ENCODE results near the gene TNS3. TPM values are rescaled to one million over a fixed set of nuclear protein-coding genes. Genes with fewer than 3 reads are reported as not detected.
"Not testable (repeated sequence)": the region's sequence is repeated elsewhere in the genome, so short reads cannot be mapped to it uniquely, and the experiment has no call there.

TNS3 gene
- total and polyA plus RNA-seq, 4 donors, result 40.5 to 140 (median 86.7) TPM

- 91 to 93% methylated on average over 7 of the region's 7 CpGs for WGBS, 2 donors
- no peaks in the 10 kb centered on the region for H3K4me1 ChIP-seq (ENCODE audit: control insufficient read depth in 1 of 2, insufficient read depth in 2 of 2, low read length in 2 of 2)
- H3K9me3 ChIP-seq (ENCODE audit: control insufficient read depth, low read length), result no peaks in the 10 kb centered on the region
- intact Hi-C loops (cut with DNase I), result loop anchor here (2.0 to 5.0 kb wide), 4 partner anchors 125 to 555 kb away; no protein-coding TSS in a partner anchor
- H3K4me3 ChIP-seq (ENCODE audit: low read length in 2 of 2), result no peak overlapping the region
- H3K27ac ChIP-seq (ENCODE audit: low read depth in 1 of 2, low read length in 2 of 2), result no peak overlapping the region
- H3K27me3 ChIP-seq (ENCODE audit: control insufficient read depth in 1 of 2, insufficient read depth in 2 of 2, low read length in 1 of 2), result no peaks in the 10 kb centered on the region
- DNase-seq (no peak), ATAC-seq (ENCODE audit: low FRiP score) (no peak)
- no peaks in the 10 kb centered on the region for H3K36me3 ChIP-seq (ENCODE audit: control insufficient read depth in 1 of 2, insufficient read depth in 2 of 2, low read length in 1 of 2)
These were observed 314.6 kb downstream of the TNS3 start for GRCh38 chr7:47267346-47267745.

- DNase-seq, result no peak
- 73 to 81% methylated on average over 6 of the region's 6 CpGs for WGBS, 2 donors
- Histone ChIP-seq H3K9me3 (ENCODE audit: control insufficient read depth, low read length) (no peaks in the 10 kb centered on the region), H3K27ac (ENCODE audit: low read depth in 1 of 2, low read length in 2 of 2) (no peak overlapping the region), H3K27me3 (ENCODE audit: control insufficient read depth in 1 of 2, insufficient read depth in 2 of 2, low read length in 1 of 2) (no peaks in the 10 kb centered on the region), H3K4me1 (ENCODE audit: control insufficient read depth in 1 of 2, insufficient read depth in 2 of 2, low read length in 2 of 2) (no peaks in the 10 kb centered on the region), H3K4me3 (ENCODE audit: low read length in 2 of 2) (no peak overlapping the region), H3K36me3 (ENCODE audit: control insufficient read depth in 1 of 2, insufficient read depth in 2 of 2, low read length in 1 of 2) (no peaks in the 10 kb centered on the region)
- ATAC-seq (ENCODE audit: low FRiP score), result peak; percentile 62
- intact Hi-C loops (cut with DNase I), result loop anchor here (2.0 to 5.0 kb wide), 4 partner anchors 126 to 556 kb away; no protein-coding TSS in a partner anchor
These were observed 315.1 kb downstream of the TNS3 start for GRCh38 chr7:47266799-47267198.

- ATAC-seq (ENCODE audit: low FRiP score), result peak; percentile 92
- H3K4me1 ChIP-seq (ENCODE audit: control insufficient read depth in 1 of 2, insufficient read depth in 2 of 2, low read length in 2 of 2), result no peaks in the 10 kb centered on the region
- no peaks in the 10 kb centered on the region for H3K36me3 ChIP-seq (ENCODE audit: control insufficient read depth in 1 of 2, insufficient read depth in 2 of 2, low read length in 1 of 2)
- peak; percentile 59 to 86 for DNase-seq
- WGBS, 2 donors, result 7 to 9% methylated on average over 7 of the region's 7 CpGs
- H3K9me3 ChIP-seq (ENCODE audit: control insufficient read depth, low read length), result no peaks in the 10 kb centered on the region
- intact Hi-C loops (cut with DNase I), result loop anchor here (2.0 to 5.0 kb wide), 4 partner anchors 126 to 556 kb away; no protein-coding TSS in a partner anchor
- H3K4me3 ChIP-seq (ENCODE audit: low read length in 2 of 2), result no peak overlapping the region
- no peak overlapping the region for H3K27ac ChIP-seq (ENCODE audit: low read depth in 1 of 2, low read length in 2 of 2)
- no peaks in the 10 kb centered on the region for H3K27me3 ChIP-seq (ENCODE audit: control insufficient read depth in 1 of 2, insufficient read depth in 2 of 2, low read length in 1 of 2)
These were observed 315.7 kb downstream of the TNS3 start for GRCh38 chr7:47266131-47266706.

- Histone ChIP-seq H3K4me1 (ENCODE audit: control insufficient read depth in 1 of 2, insufficient read depth in 2 of 2, low read length in 2 of 2) (no peaks in the 10 kb centered on the region), H3K27ac (ENCODE audit: low read depth in 1 of 2, low read length in 2 of 2) (no peak overlapping the region), H3K36me3 (ENCODE audit: control insufficient read depth in 1 of 2, insufficient read depth in 2 of 2, low read length in 1 of 2) (no peaks in the 10 kb centered on the region), H3K4me3 (ENCODE audit: low read length in 2 of 2) (no peak overlapping the region), H3K9me3 (ENCODE audit: control insufficient read depth, low read length) (no peaks in the 10 kb centered on the region), H3K27me3 (ENCODE audit: control insufficient read depth in 1 of 2, insufficient read depth in 2 of 2, low read length in 1 of 2) (no peaks in the 10 kb centered on the region)
- DNase-seq (no peak), ATAC-seq (ENCODE audit: low FRiP score) (no peak)
- intact Hi-C loops (cut with DNase I), result loop anchor here (2.0 to 5.0 kb wide), 4 partner anchors 127 to 557 kb away; no protein-coding TSS in a partner anchor
- WGBS, 2 donors, result 95 to 96% methylated on average over 4 of the region's 4 CpGs
These were observed 316.3 kb downstream of the TNS3 start for GRCh38 chr7:47265621-47266020.

- no peaks in the 10 kb centered on the region for H3K4me1 ChIP-seq (ENCODE audit: control insufficient read depth in 1 of 2, insufficient read depth in 2 of 2, low read length in 2 of 2)
- H3K9me3 ChIP-seq (ENCODE audit: control insufficient read depth, low read length), result no peaks in the 10 kb centered on the region
- H3K4me3 ChIP-seq (ENCODE audit: low read length in 2 of 2), result no peak overlapping the region
- ATAC-seq (ENCODE audit: low FRiP score) (no peak), DNase-seq (peak in 1 of 2 donors; percentile 46)
- no peaks in the 10 kb centered on the region for H3K36me3 ChIP-seq (ENCODE audit: control insufficient read depth in 1 of 2, insufficient read depth in 2 of 2, low read length in 1 of 2)
- no peaks in the 10 kb centered on the region for H3K27me3 ChIP-seq (ENCODE audit: control insufficient read depth in 1 of 2, insufficient read depth in 2 of 2, low read length in 1 of 2)
- no peak overlapping the region for H3K27ac ChIP-seq (ENCODE audit: low read depth in 1 of 2, low read length in 2 of 2)
- intact Hi-C loops (cut with DNase I), result no loop called here
- WGBS, 2 donors, result 66 to 70% methylated on average over 8 of the region's 8 CpGs
These were observed 317.8 kb downstream of the TNS3 start for GRCh38 chr7:47264021-47264651.

- Histone ChIP-seq H3K27ac (ENCODE audit: low read depth in 1 of 2, low read length in 2 of 2) (no peak overlapping the region), H3K4me3 (ENCODE audit: low read length in 2 of 2) (no peak overlapping the region), H3K9me3 (ENCODE audit: control insufficient read depth, low read length) (no peaks in the 10 kb centered on the region), H3K4me1 (ENCODE audit: control insufficient read depth in 1 of 2, insufficient read depth in 2 of 2, low read length in 2 of 2) (no peaks in the 10 kb centered on the region), H3K27me3 (ENCODE audit: control insufficient read depth in 1 of 2, insufficient read depth in 2 of 2, low read length in 1 of 2) (no peaks in the 10 kb centered on the region), H3K36me3 (ENCODE audit: control insufficient read depth in 1 of 2, insufficient read depth in 2 of 2, low read length in 1 of 2) (no peaks in the 10 kb centered on the region)
- ATAC-seq (ENCODE audit: low FRiP score), result no peak
- WGBS, 2 donors, result 85 to 94% methylated on average over 3 of the region's 3 CpGs
- intact Hi-C loops (cut with DNase I), result no loop called here
- DNase-seq, result peak in 1 of 2 donors; percentile 53
These were observed 319.0 kb downstream of the TNS3 start for GRCh38 chr7:47262881-47263280.

GRCh38 chr7:47262160-47262559 is 319.8 kb downstream of the TNS3 start:
- peak in 1 of 2 donors; percentile 57 for DNase-seq
- H3K9me3 ChIP-seq (ENCODE audit: control insufficient read depth, low read length); H3K27ac ChIP-seq (ENCODE audit: low read depth in 1 of 2, low read length in 2 of 2); ATAC-seq (ENCODE audit: low FRiP score); H3K36me3 ChIP-seq (ENCODE audit: control insufficient read depth in 1 of 2, insufficient read depth in 2 of 2, low read length in 1 of 2); H3K4me3 ChIP-seq (ENCODE audit: low read length in 2 of 2); H3K4me1 ChIP-seq (ENCODE audit: control insufficient read depth in 1 of 2, insufficient read depth in 2 of 2, low read length in 2 of 2); intact Hi-C loops (cut with DNase I); H3K27me3 ChIP-seq (ENCODE audit: control insufficient read depth in 1 of 2, insufficient read depth in 2 of 2, low read length in 1 of 2): not testable (repeated sequence)
- 95 to 97% methylated on average over 11 of the region's 11 CpGs for WGBS, 2 donors

GRCh38 chr7:47260270-47260669 is 321.6 kb downstream of the TNS3 start:
- Histone ChIP-seq H3K9me3 (ENCODE audit: control insufficient read depth, low read length) (no peaks in the 10 kb centered on the region), H3K36me3 (ENCODE audit: control insufficient read depth in 1 of 2, insufficient read depth in 2 of 2, low read length in 1 of 2) (no peaks in the 10 kb centered on the region), H3K27ac (ENCODE audit: low read depth in 1 of 2, low read length in 2 of 2) (no peak overlapping the region), H3K4me3 (ENCODE audit: low read length in 2 of 2) (no peak overlapping the region), H3K27me3 (ENCODE audit: control insufficient read depth in 1 of 2, insufficient read depth in 2 of 2, low read length in 1 of 2) (no peaks in the 10 kb centered on the region), H3K4me1 (ENCODE audit: control insufficient read depth in 1 of 2, insufficient read depth in 2 of 2, low read length in 2 of 2) (no peaks in the 10 kb centered on the region)
- no peak for ATAC-seq (ENCODE audit: low FRiP score)
- DNase-seq, result no peak
- 100% methylated on average over 1 of the region's 1 CpG for WGBS, 2 donors
- intact Hi-C loops (cut with DNase I), result no loop called here

GRCh38 chr7:47259682-47260081 is 322.2 kb downstream of the TNS3 start:
- H3K27ac ChIP-seq (ENCODE audit: low read depth in 1 of 2, low read length in 2 of 2), result no peak overlapping the region
- no peaks in the 10 kb centered on the region for H3K4me1 ChIP-seq (ENCODE audit: control insufficient read depth in 1 of 2, insufficient read depth in 2 of 2, low read length in 2 of 2)
- no peaks in the 10 kb centered on the region for H3K27me3 ChIP-seq (ENCODE audit: control insufficient read depth in 1 of 2, insufficient read depth in 2 of 2, low read length in 1 of 2)
- DNase-seq, result no peak
- 92 to 93% methylated on average over 2 of the region's 2 CpGs for WGBS, 2 donors
- intact Hi-C loops (cut with DNase I), result loop anchor here in 1 of 2 donors (2.0 kb wide), 1 partner anchor 1363 kb away; no protein-coding TSS in a partner anchor
- no peak overlapping the region for H3K4me3 ChIP-seq (ENCODE audit: low read length in 2 of 2)
- H3K36me3 ChIP-seq (ENCODE audit: control insufficient read depth in 1 of 2, insufficient read depth in 2 of 2, low read length in 1 of 2), result no peaks in the 10 kb centered on the region
- H3K9me3 ChIP-seq (ENCODE audit: control insufficient read depth, low read length), result no peaks in the 10 kb centered on the region
- no peak for ATAC-seq (ENCODE audit: low FRiP score)

All from aorta (tissue), 5 donors.